GM12878 (cell line): Measurements from ENCODE around the gene FAHD1. TPM values are rescaled to one million over a fixed set of nuclear protein-coding genes. Genes with fewer than 3 reads are reported as not detected.

Experiments used
- ASH2L ChIP-seq: fragments of 300-600, 200-600 bp; sonication (generic); IDR thresholded peaks from 2 replicates; pipeline ENCODE4 v1.6.1; 2017; ENCODE audit warnings: low read depth, mild to moderate bottlenecking, borderline replicate concordance
- BCLAF1 ChIP-seq: fragments of 450-650 bp; IDR thresholded peaks from 2 replicates; pipeline ENCODE4 v1.6.1; 2017; ENCODE audit warnings: antibody characterized with exemption, mild to moderate bottlenecking, moderate library complexity
- BRCA1 ChIP-seq: IDR thresholded peaks from 2 replicates; pipeline ENCODE4 v1.6.1; 2011; ENCODE audit warnings: low read depth, low read length, improper control_type of control experiment
- CREM ChIP-seq: IDR thresholded peaks from 2 replicates; pipeline ENCODE4 v1.6.1; 2014; ENCODE audit warnings: antibody characterized with exemption, low read depth
- EZH2 ChIP-seq: IDR thresholded peaks from 2 replicates; pipeline ENCODE4 v1.6.1; 2012; ENCODE audit warnings: low read depth, mild to moderate bottlenecking, control low read depth, inconsistent platforms, low read length, borderline replicate concordance; ENCODE audit not compliant: control insufficient read depth
- HDGF ChIP-seq: fragments of 450-650 bp; IDR thresholded peaks from 2 replicates; pipeline ENCODE4 v1.6.1; 2016; ENCODE audit warnings: antibody characterized with exemption
- IKZF2 ChIP-seq, 2 experiments: fragments of 450-650 bp; IDR thresholded peaks; 2 replicates each; pipeline ENCODE4 v1.6.1; 2017; ENCODE audit warnings: mild to moderate bottlenecking in 2 of 2, moderate library complexity in 2 of 2
- JUND ChIP-seq: IDR thresholded peaks from 2 replicates; pipeline ENCODE4 v1.6.1; 2012; ENCODE audit warnings: low read depth, mild to moderate bottlenecking, low read length, improper control_type of control experiment, moderate library complexity
- KLF5 ChIP-seq: fragments of 450-650 bp; IDR thresholded peaks from 2 replicates; pipeline ENCODE4 v1.6.1; 2014; ENCODE audit warnings: mild to moderate bottlenecking; ENCODE audit not compliant: partially characterized antibody
- MEF2B ChIP-seq: fragments of 450-650 bp; IDR thresholded peaks from 2 replicates; pipeline ENCODE4 v1.6.1; 2018; ENCODE audit warnings: mild to moderate bottlenecking, moderate library complexity; ENCODE audit not compliant: partially characterized antibody, poor library complexity, severe bottlenecking
- MYC ChIP-seq: IDR thresholded peaks from 2 replicates; pipeline ENCODE4 v1.6.1; 2011; ENCODE audit warnings: mild to moderate bottlenecking, low read length, moderate library complexity, inconsistent platforms; ENCODE audit not compliant: insufficient read depth, insufficient replicate concordance, insufficient read length, severe bottlenecking
- NFYB ChIP-seq: IDR thresholded peaks from 2 replicates; pipeline ENCODE4 v1.6.1; 2011; ENCODE audit warnings: low read depth, mild to moderate bottlenecking, low read length, improper control_type of control experiment, moderate library complexity; ENCODE audit not compliant: insufficient read depth
- POLR2AphosphoS2 ChIP-seq: IDR thresholded peaks from 2 replicates; pipeline ENCODE4 v1.6.1; 2011; ENCODE audit warnings: low read depth, mild to moderate bottlenecking, low read length, improper control_type of control experiment, moderate library complexity
- POLR2AphosphoS5 ChIP-seq: IDR thresholded peaks from 2 replicates; pipeline ENCODE4 v1.6.1; 2011; ENCODE audit warnings: mild to moderate bottlenecking, low read length, inconsistent platforms
- RB1 ChIP-seq: fragments of 450-650 bp; formaldehyde crosslinking; IDR thresholded peaks from 2 replicates; pipeline ENCODE4 v1.6.1; 2017; ENCODE audit warnings: mild to moderate bottlenecking, borderline replicate concordance
- SKIL ChIP-seq: fragments of 450-650 bp; IDR thresholded peaks from 2 replicates; pipeline ENCODE4 v1.6.1; 2017; ENCODE audit warnings: mild to moderate bottlenecking, low read depth, inconsistent platforms; ENCODE audit not compliant: poor library complexity, severe bottlenecking
- SMAD5 ChIP-seq: IDR thresholded peaks from 2 replicates; pipeline ENCODE4 v1.6.1; 2016; ENCODE audit warnings: antibody characterized with exemption, low read depth
- SREBF1 ChIP-seq: IDR thresholded peaks from 2 replicates; pipeline ENCODE4 v1.6.1; 2012; ENCODE audit warnings: mild to moderate bottlenecking, low read length
- STAT3 ChIP-seq: IDR thresholded peaks from 2 replicates; pipeline ENCODE4 v1.6.1; 2011; ENCODE audit warnings: low read depth, low read length, improper control_type of control experiment
- USF2 ChIP-seq: IDR thresholded peaks from 2 replicates; pipeline ENCODE4 v1.6.1; 2011; ENCODE audit warnings: low read depth, low read length, improper control_type of control experiment, borderline replicate concordance
- YY1 ChIP-seq: IDR thresholded peaks from 2 replicates; pipeline ENCODE4 v1.6.1; 2011; ENCODE audit warnings: low read depth, mild to moderate bottlenecking, low read length
- ZBTB33 ChIP-seq: fragments of 450-650 bp; IDR thresholded peaks from 2 replicates; pipeline ENCODE4 v1.6.1; 2017; ENCODE audit warnings: mild to moderate bottlenecking
- polyA plus RNA-seq, 11 experiments: library from polyadenylated mRNA; depleted of rRNA in 4 of 11; unstranded in 6 of 11; stranded (reverse) in 5 of 11; fragments of >200 nt; fragmentation: Nextera tagmentation in 4 of 11; fragmentation: Illumina TruSeq in 1 of 11; extraction: Ambion mirVana in 4 of 11; extraction: Trizol in 1 of 11; gene quantifications; 1 replicate in 1 of 11; 2 replicates in 10 of 11; pipeline versions ENCODE4 v1.2.1 to v1.2.3, GENCODE V29; 2011 to 2016; ENCODE audit warnings: inconsistent platforms in 2 of 11, missing spikeins in 2 of 11, low read depth in 1 of 11
- total RNA-seq, 4 experiments: library from RNA; depleted of rRNA in 3 of 4; stranded (reverse); fragments of >200 nt in 3 of 4; fragmentation: Illumina TruSeq in 1 of 4; extraction: Trizol in 1 of 4; gene quantifications; 2 replicates each; pipeline versions ENCODE4 v1.2.1 to v1.2.3, GENCODE V29; 2013 to 2021

Gene FAHD1
- total and polyA plus RNA-seq, 10 of the 15 experiments (the other 5 are each of a cell fraction or from before 2014, with no cell fraction given): 4.3 to 43.0 (median 18.8) TPM

- TF ChIP-seq BCLAF1: no peak
- TF ChIP-seq IKZF2 (IDR thresholded peaks at IDR 0.05): no peak
- TF ChIP-seq MEF2B: no peak
- TF ChIP-seq KLF5: peak; percentile 95
- peak; percentile 65 for TF ChIP-seq SKIL
- TF ChIP-seq ASH2L: no peak; the same call in 1 of the 2 replicates
- peak; percentile 90 for TF ChIP-seq HDGF
- peak; percentile 99 for TF ChIP-seq NFYB
- TF ChIP-seq POLR2AphosphoS5: peak; percentile 49; the same call in 1 of the 2 replicates
- TF ChIP-seq SREBF1: no peak
- TF ChIP-seq CREM: peak; percentile 99
- TF ChIP-seq EZH2: no peak
- peak; percentile 81 for TF ChIP-seq MYC
- no peak for TF ChIP-seq BRCA1
- no peak for TF ChIP-seq ZBTB33
- TF ChIP-seq RB1: no peak
- TF ChIP-seq USF2: no peak
- no peak for TF ChIP-seq JUND
- no peak for TF ChIP-seq YY1
- no peak for TF ChIP-seq STAT3
- peak; percentile 3; the same call in 1 of the 2 replicates for TF ChIP-seq POLR2AphosphoS2
- TF ChIP-seq SMAD5: no peak
Observed at GRCh38 chr16:1782408-1783264, 44.4 kb upstream of the FAHD1 start, which contains the start of the genes NUBP2 and SPSB3 (continued).
